ENCODE measurements around the gene NCF4. TPM values are rescaled to one million over a fixed set of nuclear protein-coding genes. Genes with fewer than 3 reads are reported as not detected.

The NCF4 gene
- total and polyA plus RNA-seq, 2 donors (not counting 1 experiment from before 2014, with no cell fraction given) = 118 to 175 TPM

Other genes with a start within 250 kb of the NCF4 start
- not detected in 2 replicates for gene CACNG2, start 157.3 kb upstream of the NCF4 start, total RNA-seq
- not detected in 2 replicates for gene CACNG2, start 157.3 kb upstream of the NCF4 start, polyA plus RNA-seq
- 40.3 and 42.8 TPM in 2 replicates for gene IFT27, start 84.9 kb upstream of the NCF4 start, total RNA-seq
- gene IFT27, start 84.9 kb upstream of the NCF4 start, polyA plus RNA-seq = 17.1 and 21.5 TPM in 2 replicates
- gene PVALB, start 44.0 kb upstream of the NCF4 start, total RNA-seq = not detected in 2 replicates
- not detected in 2 replicates for gene PVALB, start 44.0 kb upstream of the NCF4 start, polyA plus RNA-seq
- gene CSF2RB, start 52.6 kb downstream of the NCF4 start, total RNA-seq = 39.7 and 41.2 TPM in 2 replicates
- gene CSF2RB, start 52.6 kb downstream of the NCF4 start, polyA plus RNA-seq = 22.0 and 30.4 TPM in 2 replicates
- gene TST, start 158.4 kb downstream of the NCF4 start, total RNA-seq = 5.9 and 6.2 TPM in 2 replicates
- 1.4 TPM in 2 replicates for gene TST, start 158.4 kb downstream of the NCF4 start, polyA plus RNA-seq
- gene MPST, start 158.7 kb downstream of the NCF4 start, total RNA-seq = 17.7 and 19.5 TPM in 2 replicates
- gene MPST, start 158.7 kb downstream of the NCF4 start, polyA plus RNA-seq = 11.2 and 13.7 TPM in 2 replicates
- 40.0 and 41.3 TPM in 2 replicates for gene KCTD17, start 190.7 kb downstream of the NCF4 start, total RNA-seq
- 19.9 and 29.0 TPM in 2 replicates for gene KCTD17, start 190.7 kb downstream of the NCF4 start, polyA plus RNA-seq
- 0.15 TPM in 1 of 2 replicates, not detected in the other for gene TMPRSS6, start 248.7 kb downstream of the NCF4 start, total RNA-seq
- 0.03 TPM in 1 of 2 replicates, not detected in the other for gene TMPRSS6, start 248.7 kb downstream of the NCF4 start, polyA plus RNA-seq

Data from B cell (primary cell).